ENCODE data around the gene ENOX1.
A peak's percentile ranks its signal among the peaks of the same experiment; 100 is the strongest.

The ENOX1 gene

DNA sequence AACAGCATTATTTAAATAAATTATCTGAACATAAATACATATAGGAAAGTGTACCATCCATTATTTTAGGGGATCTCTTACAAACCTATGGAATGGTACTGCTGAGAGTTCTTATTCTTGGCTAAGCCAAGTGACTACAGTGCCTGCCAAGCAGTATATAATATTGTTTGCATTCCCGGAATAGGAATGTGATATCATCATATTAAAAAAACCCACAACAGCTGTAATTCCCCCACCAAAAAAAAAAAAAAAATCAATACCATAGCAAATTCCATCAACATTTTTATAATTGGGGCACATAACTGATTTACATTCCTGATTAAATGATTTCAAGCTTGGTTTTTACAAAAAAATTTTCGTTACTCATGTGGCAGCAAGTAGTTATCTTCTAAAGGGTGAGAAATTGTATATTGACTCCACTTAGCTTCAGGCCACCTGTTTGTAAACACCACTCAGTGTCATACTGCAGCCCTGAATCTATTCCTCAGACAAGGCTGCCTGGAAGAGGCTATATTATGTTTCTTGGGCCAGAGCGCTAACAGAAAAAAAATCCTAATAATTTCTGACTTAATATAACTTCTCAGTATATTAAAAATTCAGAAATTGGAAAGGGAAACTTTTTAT is 485.3 kb downstream of the ENOX1 start (continued):
- TF ChIP-seq CSRNP3 (CRISPR knock-in tag; IDR thresholded peaks at IDR 0.05) (no peak), RARB (CRISPR knock-in tag; IDR thresholded peaks at IDR 0.05) (no peak), ZFP3 (CRISPR knock-in tag; IDR thresholded peaks at IDR 0.05) (no peak), SNAI2 (CRISPR knock-in tag; IDR thresholded peaks at IDR 0.05) (no peak)

DNA sequence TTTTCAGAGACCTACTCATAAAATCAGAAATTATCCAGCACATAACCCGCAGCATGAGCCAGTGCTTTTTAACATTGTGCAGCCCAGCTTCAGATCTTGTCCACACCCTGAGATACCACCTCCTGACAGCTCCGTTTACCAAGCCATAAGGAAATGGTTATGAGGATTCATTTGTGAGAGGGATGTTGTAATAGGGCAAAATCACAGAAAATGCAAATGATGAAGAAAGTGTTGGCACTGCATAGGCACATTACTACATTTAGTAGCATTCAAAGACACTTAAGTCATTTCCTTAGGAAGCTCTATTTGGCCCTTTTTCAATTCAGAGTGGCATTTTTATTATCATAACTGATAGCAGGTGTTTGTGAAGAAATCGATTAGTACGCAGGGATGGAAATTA is 485.9 kb downstream of the ENOX1 start:
- peak; percentile 11; the same call in 1 of the 3 replicates for ATAC-seq
- TF ChIP-seq RARB (CRISPR knock-in tag; IDR thresholded peaks at IDR 0.05) (no peak), ZNF70 (CRISPR knock-in tag; IDR thresholded peaks at IDR 0.05) (no peak), CSRNP3 (CRISPR knock-in tag; IDR thresholded peaks at IDR 0.05) (no peak), PPARA (CRISPR knock-in tag; IDR thresholded peaks at IDR 0.05; ENCODE audit: borderline replicate concordance) (no peak), TSHZ2 (CRISPR knock-in tag; IDR thresholded peaks at IDR 0.05) (no peak), ZNF565 (CRISPR knock-in tag; conservative IDR thresholded peaks at IDR 0.05; ENCODE audit: low read depth) (no peak), OSR1 (CRISPR knock-in tag; IDR thresholded peaks at IDR 0.05) (no peak), SNAI2 (CRISPR knock-in tag; IDR thresholded peaks at IDR 0.05) (no peak), ARNTL (CRISPR knock-in tag; IDR thresholded peaks at IDR 0.05; ENCODE audit: borderline replicate concordance, low read depth) (no peak), CSDC2 (CRISPR knock-in tag; IDR thresholded peaks at IDR 0.05) (no peak), CREB5 (CRISPR knock-in tag; IDR thresholded peaks at IDR 0.05; ENCODE audit: low read depth) (no peak), PATZ1 (CRISPR knock-in tag; IDR thresholded peaks at IDR 0.05; ENCODE audit: borderline replicate concordance) (no peak)

DNA sequence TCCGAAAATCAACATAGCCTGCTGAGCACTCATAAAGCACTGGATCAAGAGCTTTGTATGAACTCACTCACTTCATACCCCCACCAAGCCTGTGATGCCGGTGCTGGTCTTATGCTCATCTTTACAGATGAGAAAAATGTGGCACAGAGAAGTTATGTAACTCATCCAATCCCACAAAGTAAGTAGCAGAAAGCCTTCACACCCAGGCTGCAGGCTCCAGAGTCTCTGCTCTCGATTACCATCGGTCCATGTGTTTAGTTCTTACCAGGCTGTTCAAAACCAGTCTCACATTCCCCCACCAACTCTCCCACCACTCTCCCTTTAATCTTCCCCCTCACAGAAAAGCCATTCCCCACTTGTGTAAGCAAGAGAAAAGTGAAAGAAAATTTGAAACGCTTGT is 487.4 kb downstream of the ENOX1 start:
- TF ChIP-seq ZNF8 (CRISPR knock-in tag; IDR thresholded peaks at IDR 0.05) (no peak), OSR1 (CRISPR knock-in tag; IDR thresholded peaks at IDR 0.05) (no peak), SNAI2 (CRISPR knock-in tag; IDR thresholded peaks at IDR 0.05) (no peak), RARB (CRISPR knock-in tag; IDR thresholded peaks at IDR 0.05) (no peak), ZFP30 (CRISPR knock-in tag; IDR thresholded peaks at IDR 0.05) (no peak)
- ATAC-seq, result no peak

GRCh38 chr13:43298816-43299215 is 488.0 kb downstream of the ENOX1 start:
- ATAC-seq, result no peak
- TF ChIP-seq SNAI2 (CRISPR knock-in tag; IDR thresholded peaks at IDR 0.05) (no peak), BACH2 (CRISPR knock-in tag; IDR thresholded peaks at IDR 0.05; ENCODE audit: borderline replicate concordance) (no peak), ZNF8 (CRISPR knock-in tag; IDR thresholded peaks at IDR 0.05) (no peak), ISL1 (CRISPR knock-in tag; IDR thresholded peaks at IDR 0.05) (no peak), ZC3H10 (CRISPR knock-in tag; IDR thresholded peaks at IDR 0.05) (no peak), ZFP30 (CRISPR knock-in tag; IDR thresholded peaks at IDR 0.05) (no peak), ESRRG (CRISPR knock-in tag; IDR thresholded peaks at IDR 0.05) (no peak), PATZ1 (CRISPR knock-in tag; IDR thresholded peaks at IDR 0.05; ENCODE audit: borderline replicate concordance) (no peak), CSDC2 (CRISPR knock-in tag; IDR thresholded peaks at IDR 0.05) (no peak), CSRNP3 (CRISPR knock-in tag; IDR thresholded peaks at IDR 0.05) (no peak), TOX (CRISPR knock-in tag; IDR thresholded peaks at IDR 0.05; ENCODE audit: borderline replicate concordance) (no peak), ARNTL (CRISPR knock-in tag; IDR thresholded peaks at IDR 0.05; ENCODE audit: borderline replicate concordance, low read depth) (no peak)
